ENCODE results near the gene MFSD11.

The MFSD11 gene

DNA sequence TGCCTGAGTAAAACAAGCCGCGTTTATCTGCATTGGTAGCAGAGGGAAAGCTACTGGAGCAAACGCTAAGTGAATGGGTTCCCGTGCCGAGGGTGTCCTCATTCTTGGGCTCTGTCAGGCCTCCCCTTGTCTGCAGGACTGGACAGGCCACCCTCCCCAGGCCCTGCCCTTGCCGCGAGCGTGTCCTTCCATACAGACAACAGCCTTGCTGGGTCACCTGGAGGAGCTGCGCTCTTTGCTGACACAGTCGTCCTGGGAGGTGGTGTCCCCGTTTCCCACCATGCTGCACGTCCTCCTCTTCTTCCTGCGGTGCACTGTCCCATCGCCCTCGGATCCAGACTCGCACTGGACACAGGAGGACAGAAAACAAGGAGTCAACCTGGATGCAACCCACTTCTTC lies 19.4 kb upstream of the MFSD11 start:
- TF ChIP-seq GATA2 (IDR thresholded peaks at IDR 0.05; ENCODE audit: low read depth, low read length): no peak
- TF ChIP-seq GATA3 (IDR thresholded peaks at IDR 0.05; ENCODE audit: low read depth, low read length): no peak

DNA sequence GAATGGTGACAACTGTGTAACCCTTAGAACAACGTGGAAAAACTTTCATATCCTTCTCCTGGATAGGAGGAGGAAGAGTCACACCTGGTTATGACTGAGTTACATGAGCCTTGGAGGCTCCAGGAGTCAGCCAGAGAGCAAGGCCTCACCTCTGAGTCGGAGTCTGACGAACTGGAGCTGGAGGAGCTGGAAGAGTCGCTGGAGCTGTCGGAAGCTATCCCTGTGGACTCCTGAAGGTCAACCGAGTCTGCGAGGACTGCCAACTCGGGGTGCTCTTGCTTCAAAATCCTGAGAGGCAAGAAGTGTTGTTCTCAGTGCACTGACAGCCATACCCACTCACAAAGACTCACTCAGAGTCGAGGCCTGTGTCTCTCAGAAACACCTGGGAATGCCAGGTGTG lies 17.7 kb upstream of the MFSD11 start:
- TF ChIP-seq GATA3 (IDR thresholded peaks at IDR 0.05; ENCODE audit: low read depth, low read length) (no peak), GATA2 (IDR thresholded peaks at IDR 0.05; ENCODE audit: low read depth, low read length) (no peak)

DNA sequence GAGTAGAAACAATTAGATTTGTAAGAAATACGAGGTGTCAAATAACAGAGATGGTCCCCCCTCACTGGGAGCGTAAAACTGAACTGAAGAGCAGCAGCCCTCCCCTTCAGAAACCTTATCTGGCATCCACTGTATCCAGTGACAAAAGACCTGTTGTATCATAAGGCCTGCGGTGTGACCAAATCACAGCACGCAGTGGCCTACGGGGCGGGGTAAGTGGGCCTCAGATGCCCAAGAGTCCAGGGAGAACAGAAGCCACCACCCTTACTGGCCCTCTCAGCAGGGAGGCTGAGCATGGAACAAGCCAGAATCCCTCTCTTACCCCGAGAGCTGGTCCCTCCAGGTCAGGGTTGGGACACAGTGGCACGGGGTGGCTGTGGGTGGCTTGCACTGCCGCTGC lies 17.0 kb upstream of the MFSD11 start:
- no peak for TF ChIP-seq GATA3 (IDR thresholded peaks at IDR 0.05; ENCODE audit: low read depth, low read length)
- TF ChIP-seq GATA2 (IDR thresholded peaks at IDR 0.05; ENCODE audit: low read depth, low read length): no peak

DNA sequence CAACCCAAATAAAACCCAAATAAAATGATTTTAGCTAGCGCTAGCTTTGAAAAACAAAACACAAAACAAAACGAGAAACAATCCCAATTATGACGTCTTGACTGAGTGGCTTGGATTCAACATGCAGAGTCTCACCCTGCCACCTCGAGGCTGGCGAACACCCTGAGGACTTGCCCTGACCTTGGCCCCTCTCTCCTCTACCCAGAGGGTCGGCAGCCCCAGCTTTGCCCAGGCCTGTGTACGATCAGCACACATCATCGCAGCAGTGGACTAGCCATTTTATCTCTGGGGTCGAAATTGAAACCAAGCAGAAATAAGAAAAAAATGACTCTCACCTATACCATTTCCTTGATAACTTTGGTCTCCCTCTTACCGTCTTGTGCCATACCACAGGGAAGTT lies 16.5 kb upstream of the MFSD11 start:
- TF ChIP-seq GATA3 (IDR thresholded peaks at IDR 0.05; ENCODE audit: low read depth, low read length) (no peak), GATA2 (IDR thresholded peaks at IDR 0.05; ENCODE audit: low read depth, low read length) (no peak)

DNA sequence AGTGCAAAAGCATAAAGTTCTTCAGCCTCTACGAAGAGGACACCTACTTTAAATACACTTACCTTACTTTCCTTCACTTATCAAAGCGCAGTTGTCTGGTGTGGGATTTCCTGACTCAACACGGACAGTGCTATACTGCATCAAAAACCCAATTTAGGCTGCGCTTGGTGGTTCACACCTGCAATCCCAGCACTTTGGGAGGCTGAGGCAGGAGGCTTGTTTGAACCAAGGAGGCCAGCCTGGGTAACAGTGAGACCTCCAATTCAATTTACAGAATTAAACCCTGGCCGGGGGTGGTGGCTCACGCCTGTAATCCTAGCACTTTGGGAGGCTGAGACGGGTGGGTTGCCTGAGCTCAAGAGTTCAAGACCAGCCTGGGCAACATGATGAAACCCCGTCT lies 15.6 kb upstream of the MFSD11 start:
- TF ChIP-seq GATA3 (IDR thresholded peaks at IDR 0.05; ENCODE audit: low read depth, low read length) (no peak), GATA2 (IDR thresholded peaks at IDR 0.05; ENCODE audit: low read depth, low read length) (no peak)

DNA sequence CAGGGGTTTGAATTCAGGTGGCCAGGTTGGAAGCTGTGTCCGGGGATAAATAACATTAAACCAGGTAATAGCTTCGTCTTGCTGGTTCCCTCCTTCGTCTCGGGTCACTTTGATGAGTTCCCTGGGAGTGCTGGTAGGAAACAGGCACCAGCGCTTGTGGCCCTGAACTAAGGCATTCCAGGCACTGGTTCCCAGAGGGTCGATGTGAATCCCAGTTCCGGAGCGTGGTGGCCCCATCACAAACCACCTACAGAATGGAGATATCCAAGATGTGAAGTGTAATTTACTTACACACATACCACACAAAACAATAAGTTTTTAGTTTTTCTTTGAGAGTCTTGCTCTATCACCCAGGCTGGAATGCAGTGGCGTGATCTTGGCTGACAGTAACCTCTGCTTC lies 14.1 kb upstream of the MFSD11 start:
- no peak for TF ChIP-seq GATA3 (IDR thresholded peaks at IDR 0.05; ENCODE audit: low read depth, low read length)
- TF ChIP-seq GATA2 (IDR thresholded peaks at IDR 0.05; ENCODE audit: low read depth, low read length): no peak

DNA sequence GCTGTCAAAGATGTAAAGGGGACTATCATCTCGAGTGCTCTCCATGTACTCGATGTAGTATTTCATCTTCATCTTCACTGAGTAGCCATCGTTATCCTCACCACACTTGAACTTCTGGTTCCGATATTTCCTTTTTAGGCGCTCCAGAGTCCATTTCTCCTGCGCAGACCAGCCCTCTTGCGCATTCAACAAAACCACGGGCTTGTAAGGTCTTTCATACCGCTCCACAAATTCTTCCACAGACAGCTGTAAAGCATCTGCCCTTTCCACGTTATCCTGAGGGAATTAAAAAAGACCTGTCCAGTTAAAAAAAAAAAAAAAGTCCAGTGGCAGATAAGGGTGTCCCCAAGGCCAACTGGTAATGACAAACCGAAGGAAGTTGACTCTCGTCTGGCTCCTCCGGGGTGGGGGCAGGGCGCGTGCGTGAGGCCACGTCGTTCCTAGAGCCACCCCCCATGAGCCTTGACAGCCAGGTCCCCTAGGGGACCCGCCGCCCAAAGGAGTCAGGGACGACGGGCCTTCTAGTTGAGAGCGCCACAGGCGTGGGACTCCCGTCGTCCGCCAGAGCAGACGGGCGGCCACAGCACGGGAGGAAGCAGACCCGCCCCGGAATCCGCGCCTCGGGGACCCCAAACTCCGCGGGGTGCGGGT lies 12.2 kb upstream of the MFSD11 start:
- no peak for TF ChIP-seq GATA2 (IDR thresholded peaks at IDR 0.05; ENCODE audit: low read depth, low read length)

DNA sequence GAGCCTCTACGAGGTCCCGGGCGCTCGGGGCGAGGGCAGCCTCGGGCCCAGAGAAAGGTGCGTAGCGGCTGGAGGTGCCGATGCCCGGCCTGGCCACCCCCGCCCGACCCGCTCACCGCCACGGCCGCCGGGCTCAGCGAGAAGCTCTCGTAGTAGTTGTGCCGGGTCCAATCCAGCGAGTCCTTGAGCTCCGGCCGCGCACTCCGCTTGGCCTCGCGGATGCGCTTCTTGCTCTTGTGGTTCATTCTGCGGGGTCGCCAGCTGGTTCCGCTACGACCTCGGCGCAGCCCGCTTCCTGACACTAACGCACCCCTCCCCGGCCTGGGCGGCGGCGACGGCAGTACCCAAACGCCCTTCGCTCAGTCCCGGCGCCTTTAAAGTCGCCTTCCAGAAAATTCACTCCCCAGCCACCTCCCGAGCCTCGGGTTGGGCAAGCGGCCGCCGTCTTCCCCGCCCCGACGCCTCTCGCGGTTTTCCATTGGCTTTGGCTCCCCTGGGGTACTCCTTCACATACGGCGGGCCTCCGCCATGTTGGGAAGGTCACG lies 11.6 kb upstream of the MFSD11 start, which contains the start of gene JMJD6:
Gene JMJD6 (minus strand): TSS at position 376 of the 545 bp plus-strand sequence. CDS start 131 bp downstream, at position 245.
- TF ChIP-seq GATA3 (IDR thresholded peaks at IDR 0.05; ENCODE audit: low read depth, low read length): no peak
- TF ChIP-seq GATA2 (IDR thresholded peaks at IDR 0.05; ENCODE audit: low read depth, low read length): no peak; the same call in 1 of the 2 replicates

DNA sequence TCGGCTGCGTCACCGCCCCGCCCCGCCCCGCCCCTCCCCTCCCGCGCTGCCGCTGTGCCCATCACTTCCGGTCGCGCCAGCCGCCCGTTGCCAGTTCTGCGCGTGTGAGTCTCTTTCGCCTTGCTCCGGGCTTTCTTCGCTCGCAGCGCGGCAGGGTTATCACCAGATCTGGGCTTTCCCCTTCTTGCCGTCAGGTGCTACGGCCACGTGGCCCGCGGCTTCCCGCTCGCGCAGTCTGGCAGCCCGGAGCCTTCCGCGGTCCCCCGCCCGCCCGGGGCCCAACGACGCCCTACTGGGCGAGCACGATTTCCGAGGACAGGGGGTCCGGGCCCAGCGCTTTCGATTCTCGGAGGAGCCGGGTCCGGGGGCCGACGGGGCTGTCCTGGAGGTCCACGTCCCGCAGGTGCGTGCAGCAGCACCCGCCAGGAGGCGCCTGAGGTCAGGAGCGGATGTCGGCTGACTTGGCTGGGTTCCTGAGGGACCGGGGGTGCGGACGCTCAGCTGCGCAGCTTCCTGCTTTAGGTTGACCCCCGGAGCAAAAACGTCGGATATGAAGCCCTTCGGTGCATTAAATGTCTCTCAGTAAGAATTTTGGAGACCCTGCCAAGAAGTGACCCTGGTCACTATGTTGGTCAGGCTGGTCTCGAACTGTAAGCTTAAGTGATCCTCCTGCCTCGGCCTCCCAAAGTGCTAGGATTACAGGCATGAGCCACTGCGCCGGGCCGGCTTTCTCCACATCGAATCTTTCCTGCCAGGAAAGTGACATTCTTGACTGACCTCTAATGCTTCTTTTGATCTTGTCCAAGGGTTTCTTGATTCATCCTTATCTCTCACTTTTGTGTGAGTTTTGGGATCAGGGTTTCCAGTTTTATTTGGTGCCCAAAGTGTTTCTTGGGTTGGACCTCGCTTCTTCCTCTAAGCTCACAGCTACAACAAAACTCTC lies 10.9 kb upstream of the MFSD11 start, which contains the start of gene METTL23:
Gene METTL23 (plus strand): TSS at position 64 of the 943 bp plus-strand sequence. CDS start 2,872 bp downstream, outside the sequence.
- TF ChIP-seq GATA2 (IDR thresholded peaks at IDR 0.05; ENCODE audit: low read depth, low read length) (peak; percentile 80), GATA3 (IDR thresholded peaks at IDR 0.05; ENCODE audit: low read depth, low read length) (no peak)

DNA sequence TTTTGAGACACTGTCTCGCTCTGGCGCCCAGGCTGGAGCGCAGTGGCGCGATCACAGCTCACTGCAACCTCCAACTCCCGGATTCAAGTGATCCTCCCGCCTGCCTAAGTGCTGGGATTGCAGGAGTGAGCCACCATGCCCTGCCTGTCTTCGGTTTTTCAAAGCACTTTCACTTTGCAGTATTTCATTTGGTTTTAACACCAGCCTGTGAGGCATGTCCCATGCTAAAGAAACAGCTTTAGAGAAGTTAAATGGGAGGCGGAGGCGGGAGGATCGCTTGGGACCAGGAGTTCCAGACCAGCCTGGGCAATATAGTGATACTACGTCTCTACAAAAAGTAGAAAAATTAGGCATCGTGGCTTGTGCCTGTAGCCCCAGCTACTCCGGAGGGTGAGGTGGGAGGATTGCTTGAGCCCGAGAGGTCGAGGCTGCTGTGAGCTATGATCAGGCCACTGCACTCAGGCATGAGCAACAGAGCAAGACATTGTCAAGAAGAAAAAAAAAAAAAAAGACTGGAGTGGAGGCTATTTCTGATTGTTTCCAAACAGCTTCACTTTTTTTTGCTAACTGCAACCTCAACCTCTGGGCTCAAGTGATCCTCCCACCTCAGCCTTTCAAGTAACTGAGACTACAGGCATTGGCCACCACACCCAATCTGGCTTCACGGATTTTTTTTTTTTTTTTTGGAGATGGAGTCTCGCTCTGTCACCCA lies 10.0 kb upstream of the MFSD11 start:
- TF ChIP-seq GATA2 (IDR thresholded peaks at IDR 0.05; ENCODE audit: low read depth, low read length) (no peak), GATA3 (IDR thresholded peaks at IDR 0.05; ENCODE audit: low read depth, low read length) (no peak)

DNA sequence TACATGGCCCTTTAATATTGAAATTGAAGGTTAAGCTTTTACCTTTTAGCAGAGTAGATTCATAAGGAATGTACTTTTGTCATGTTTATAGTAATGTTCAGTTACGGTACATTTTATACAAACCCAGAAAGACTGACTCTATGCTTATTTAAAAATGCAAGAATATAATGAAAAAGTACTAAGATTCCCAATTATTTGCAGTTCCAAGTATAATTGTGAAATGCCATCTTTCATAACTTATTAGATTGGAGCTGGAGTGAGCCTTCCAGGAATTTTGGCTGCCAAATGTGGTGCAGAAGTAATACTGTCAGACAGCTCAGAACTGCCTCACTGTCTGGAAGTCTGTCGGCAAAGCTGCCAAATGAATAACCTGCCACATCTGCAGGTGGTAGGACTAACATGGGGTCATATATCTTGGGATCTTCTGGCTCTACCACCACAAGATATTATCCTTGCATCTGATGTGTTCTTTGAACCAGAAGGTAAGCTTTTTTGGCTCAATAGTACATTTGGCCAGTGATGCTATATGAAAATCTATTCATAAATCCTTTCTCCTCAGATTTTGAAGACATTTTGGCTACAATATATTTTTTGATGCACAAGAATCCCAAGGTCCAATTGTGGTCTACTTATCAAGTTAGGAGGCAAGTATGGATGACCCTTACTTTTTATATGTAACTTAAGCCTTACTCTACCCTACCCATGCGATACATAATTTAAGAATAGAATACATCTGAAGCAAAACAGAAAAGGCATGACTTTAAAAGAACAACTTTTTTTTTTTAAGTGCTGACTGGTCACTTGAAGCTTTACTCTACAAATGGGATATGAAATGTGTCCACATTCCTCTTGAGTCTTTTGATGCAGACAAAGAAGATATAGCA lies 4.9 kb upstream of the MFSD11 start:
- TF ChIP-seq GATA2 (IDR thresholded peaks at IDR 0.05; ENCODE audit: low read depth, low read length) (no peak), GATA3 (IDR thresholded peaks at IDR 0.05; ENCODE audit: low read depth, low read length) (no peak)

DNA sequence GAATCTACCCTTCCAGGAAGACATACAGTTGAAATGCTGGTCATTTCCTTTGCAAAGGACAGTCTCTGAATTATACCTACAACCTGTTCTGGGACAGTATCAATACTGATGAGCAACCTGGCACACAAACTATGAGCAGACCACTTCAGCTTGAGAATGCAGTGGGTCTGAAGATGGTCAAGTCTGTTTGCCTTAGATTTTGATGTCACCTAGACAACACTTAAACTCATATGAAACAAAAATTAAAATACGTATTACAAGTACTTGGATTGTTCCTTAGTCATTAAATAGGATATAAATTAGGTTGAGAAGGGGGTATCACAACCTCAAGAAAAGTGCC lies 4.3 kb upstream of the MFSD11 start:
- TF ChIP-seq GATA2 (IDR thresholded peaks at IDR 0.05; ENCODE audit: low read depth, low read length): no peak
- TF ChIP-seq GATA3 (IDR thresholded peaks at IDR 0.05; ENCODE audit: low read depth, low read length): no peak
